ENCODE data around the gene PLEKHG7.

DNA sequence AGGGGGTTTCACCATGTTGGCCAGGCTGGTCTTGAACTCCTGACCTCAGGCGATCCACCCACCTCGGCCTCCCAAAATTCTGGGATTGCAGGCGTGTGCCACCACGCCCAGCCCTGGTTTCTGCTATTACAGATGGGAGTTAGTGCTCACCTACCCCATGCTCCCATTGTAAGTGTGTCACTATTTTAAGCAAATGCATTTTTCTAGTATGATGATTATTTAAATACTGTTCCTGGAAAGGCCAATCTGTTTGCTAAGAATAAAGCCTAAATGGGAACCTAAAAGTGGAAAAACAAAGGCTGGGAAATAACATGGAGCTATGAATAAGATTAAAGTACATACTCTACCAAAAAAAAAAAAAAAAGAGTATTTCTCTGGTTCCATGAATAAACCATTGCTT is 45.0 kb upstream of the PLEKHG7 start:
- TF ChIP-seq, protein P1, sequence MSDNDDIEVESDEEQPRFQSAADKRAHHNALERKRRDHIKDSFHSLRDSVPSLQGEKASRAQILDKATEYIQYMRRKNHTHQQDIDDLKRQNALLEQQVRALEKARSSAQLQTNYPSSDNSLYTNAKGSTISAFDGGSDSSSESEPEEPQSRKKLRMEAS (IDR thresholded peaks at IDR 0.05): no peak
- TF ChIP-seq, protein P2, sequence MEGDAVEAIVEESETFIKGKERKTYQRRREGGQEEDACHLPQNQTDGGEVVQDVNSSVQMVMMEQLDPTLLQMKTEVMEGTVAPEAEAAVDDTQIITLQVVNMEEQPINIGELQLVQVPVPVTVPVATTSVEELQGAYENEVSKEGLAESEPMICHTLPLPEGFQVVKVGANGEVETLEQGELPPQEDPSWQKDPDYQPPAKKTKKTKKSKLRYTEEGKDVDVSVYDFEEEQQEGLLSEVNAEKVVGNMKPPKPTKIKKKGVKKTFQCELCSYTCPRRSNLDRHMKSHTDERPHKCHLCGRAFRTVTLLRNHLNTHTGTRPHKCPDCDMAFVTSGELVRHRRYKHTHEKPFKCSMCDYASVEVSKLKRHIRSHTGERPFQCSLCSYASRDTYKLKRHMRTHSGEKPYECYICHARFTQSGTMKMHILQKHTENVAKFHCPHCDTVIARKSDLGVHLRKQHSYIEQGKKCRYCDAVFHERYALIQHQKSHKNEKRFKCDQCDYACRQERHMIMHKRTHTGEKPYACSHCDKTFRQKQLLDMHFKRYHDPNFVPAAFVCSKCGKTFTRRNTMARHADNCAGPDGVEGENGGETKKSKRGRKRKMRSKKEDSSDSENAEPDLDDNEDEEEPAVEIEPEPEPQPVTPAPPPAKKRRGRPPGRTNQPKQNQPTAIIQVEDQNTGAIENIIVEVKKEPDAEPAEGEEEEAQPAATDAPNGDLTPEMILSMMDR (IDR thresholded peaks at IDR 0.05; ENCODE audit: low read depth, low read length, missing input control): no peak
- no peak for TF ChIP-seq SP1 (IDR thresholded peaks at IDR 0.05)
- no peak for TF ChIP-seq RXRA (IDR thresholded peaks at IDR 0.05)
- TF ChIP-seq, protein P3, sequence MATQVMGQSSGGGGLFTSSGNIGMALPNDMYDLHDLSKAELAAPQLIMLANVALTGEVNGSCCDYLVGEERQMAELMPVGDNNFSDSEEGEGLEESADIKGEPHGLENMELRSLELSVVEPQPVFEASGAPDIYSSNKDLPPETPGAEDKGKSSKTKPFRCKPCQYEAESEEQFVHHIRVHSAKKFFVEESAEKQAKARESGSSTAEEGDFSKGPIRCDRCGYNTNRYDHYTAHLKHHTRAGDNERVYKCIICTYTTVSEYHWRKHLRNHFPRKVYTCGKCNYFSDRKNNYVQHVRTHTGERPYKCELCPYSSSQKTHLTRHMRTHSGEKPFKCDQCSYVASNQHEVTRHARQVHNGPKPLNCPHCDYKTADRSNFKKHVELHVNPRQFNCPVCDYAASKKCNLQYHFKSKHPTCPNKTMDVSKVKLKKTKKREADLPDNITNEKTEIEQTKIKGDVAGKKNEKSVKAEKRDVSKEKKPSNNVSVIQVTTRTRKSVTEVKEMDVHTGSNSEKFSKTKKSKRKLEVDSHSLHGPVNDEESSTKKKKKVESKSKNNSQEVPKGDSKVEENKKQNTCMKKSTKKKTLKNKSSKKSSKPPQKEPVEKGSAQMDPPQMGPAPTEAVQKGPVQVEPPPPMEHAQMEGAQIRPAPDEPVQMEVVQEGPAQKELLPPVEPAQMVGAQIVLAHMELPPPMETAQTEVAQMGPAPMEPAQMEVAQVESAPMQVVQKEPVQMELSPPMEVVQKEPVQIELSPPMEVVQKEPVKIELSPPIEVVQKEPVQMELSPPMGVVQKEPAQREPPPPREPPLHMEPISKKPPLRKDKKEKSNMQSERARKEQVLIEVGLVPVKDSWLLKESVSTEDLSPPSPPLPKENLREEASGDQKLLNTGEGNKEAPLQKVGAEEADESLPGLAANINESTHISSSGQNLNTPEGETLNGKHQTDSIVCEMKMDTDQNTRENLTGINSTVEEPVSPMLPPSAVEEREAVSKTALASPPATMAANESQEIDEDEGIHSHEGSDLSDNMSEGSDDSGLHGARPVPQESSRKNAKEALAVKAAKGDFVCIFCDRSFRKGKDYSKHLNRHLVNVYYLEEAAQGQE (IDR thresholded peaks at IDR 0.05): no peak
- TF ChIP-seq NR2F2 (IDR thresholded peaks at IDR 0.05): no peak
- no peak for TF ChIP-seq TAF1 (conservative IDR thresholded peaks at IDR 0.05)
- no peak for TF ChIP-seq YY1 (IDR thresholded peaks at IDR 0.05)
